Measurements from ENCODE around the gene RGS3.
"Not testable (repeated sequence)": the region's sequence is repeated elsewhere in the genome, so short reads cannot be mapped to it uniquely, and the experiment has no call there.

RGS3 gene

DNA sequence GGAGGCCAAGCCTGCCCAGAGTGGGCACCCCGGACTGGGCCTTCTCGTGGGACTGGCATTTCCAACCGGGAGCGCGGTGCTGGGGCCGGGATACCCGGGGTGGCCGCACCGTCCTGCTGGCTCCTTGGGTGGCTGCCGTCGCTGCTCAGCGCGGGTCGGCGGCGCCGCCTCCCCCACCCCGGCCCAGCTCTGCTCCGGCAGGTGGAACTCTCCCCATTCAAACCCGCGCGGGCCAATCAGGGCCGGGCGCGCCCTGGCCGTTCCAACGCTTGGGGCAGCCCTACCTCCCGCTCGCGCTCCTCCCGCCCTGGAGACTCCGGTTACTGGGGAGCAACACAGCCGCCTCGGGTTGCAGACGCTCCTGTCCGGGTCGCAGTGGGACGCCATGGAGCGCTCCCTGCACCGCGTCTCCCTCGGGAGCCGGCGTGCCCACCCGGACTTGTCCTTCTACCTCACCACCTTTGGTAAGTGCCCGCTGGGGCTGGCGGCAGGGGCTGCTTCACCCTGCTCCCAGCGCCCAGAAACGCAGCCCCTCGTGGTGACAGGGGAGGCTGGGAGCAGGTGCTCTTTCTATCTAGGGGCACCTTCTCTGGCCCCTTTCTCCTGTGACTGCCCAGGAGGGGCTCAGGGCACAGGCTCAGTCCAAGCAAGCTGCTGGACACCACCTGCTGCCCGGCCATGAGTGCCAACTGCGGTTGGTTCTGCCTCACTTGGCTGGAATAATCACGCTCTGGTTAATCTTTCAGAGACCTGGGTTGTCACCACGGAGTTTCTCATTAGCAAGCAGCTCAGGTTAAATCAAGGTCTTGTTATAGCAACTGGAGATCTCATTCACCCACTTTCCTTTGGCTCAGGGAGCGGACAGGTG lies at the start of gene RGS3:
Gene RGS3, plus strand, starts transcription at position 310 of the 868 bp plus-strand sequence. Its CDS starts 76 bp downstream, at position 386.
- DNase-seq = no peak

DNA sequence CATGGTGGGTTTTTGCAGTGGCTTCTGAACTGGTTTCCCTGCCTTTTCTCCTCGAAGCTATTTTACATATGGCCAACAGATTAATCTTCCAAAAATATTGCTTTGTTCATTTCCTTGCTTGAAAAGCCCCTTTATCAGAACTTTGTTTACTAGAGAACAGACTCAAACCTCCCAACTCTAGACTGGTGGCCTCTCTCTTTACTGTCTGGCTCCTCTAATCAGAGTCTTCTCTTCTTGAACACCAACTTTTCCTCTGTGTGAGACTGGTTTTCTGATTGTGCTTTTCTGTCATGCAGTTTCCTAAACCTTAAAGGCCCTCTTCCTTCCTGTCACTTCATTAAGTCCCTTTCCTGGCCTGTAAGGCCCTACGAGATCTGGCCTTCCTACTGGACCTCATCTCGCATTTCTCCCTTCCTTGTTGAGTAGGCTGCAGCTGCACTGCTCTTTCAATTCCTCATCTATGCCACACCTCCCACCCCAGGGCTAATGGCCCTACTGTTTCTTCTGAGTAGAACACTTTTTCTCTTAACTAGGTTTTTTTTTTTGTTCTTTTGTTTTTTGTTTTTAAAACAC lies 47.3 kb upstream of the RGS3 start:
- DNase-seq = no peak

DNA sequence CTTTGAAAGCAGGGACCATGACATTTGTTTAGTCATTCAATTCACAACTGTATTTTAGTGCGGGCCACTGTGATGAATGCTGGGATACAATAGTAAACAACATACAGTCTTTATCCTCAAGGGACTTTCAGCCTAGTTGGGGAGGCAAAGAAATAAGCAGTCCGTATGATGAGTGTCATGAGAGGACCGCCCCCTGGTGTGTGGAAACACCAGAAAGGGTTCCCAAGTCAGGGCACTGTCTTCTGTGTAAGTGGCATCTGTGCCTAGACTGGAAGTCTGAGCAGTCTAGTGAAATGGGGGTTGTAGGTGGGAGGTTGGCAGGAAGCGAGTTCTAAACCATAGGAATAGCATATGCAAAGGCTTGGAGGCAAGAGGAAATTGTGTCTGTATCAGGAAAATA lies 46.2 kb upstream of the RGS3 start:
- DNase-seq = no peak

DNA sequence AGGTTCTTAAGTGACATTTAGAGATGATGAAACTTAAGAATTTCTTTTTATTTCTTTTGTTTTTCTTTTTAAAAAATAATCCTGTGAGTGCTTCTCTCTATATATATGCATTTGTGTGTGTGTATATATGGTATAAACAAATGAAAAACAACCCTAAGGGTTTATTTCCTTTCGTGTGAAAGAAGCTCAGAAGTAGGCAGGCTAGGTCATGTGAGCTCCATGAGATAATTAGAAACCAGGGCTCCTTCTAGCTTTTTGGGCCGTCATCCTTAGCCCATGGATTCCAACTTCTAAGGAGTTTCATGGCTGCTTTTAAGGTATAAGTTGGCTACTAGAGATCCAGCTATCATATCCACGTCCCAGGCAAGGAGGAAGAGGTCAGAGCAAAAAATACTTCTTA lies 41.8 kb upstream of the RGS3 start:
- no peak for DNase-seq

DNA sequence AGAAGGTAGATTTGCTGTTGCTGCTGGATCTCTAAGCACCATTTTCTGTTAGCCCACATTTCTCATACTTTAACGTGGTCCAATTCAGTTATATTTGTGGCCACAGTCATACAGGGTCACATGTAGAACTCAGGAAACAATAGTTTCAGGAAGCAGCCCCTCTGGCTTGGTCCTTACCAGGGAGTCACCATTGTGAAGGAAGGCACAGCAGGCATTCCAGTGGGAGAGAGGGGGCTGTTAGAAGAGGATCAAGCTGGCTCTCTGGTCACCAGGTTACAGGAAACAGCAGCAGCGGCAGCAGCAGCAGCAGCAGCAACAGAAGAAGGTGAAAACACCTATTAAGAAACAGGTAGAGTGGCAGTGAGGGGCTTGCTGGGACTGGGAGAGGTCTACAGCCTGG lies 38.5 kb upstream of the RGS3 start:
- no peak for DNase-seq

DNA sequence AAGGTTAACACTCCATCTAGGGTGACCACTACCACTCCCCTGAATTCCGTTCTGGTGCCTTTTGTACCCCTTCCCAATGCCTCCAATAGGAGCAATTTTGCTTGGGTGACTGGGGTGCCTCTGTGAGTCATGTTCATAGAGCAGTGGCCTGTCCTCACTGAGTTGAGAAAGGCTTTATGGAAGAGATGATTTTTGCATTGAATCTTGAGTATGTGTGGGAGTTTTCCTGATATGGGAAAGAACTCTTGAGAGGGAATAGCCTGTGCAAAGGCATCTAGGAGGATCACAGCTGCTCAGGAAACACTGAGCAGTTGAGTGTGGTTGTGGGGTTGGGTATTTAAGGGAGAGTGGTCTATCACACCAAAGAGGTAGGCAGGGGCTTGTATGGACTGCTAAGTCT lies 36.8 kb upstream of the RGS3 start:
- no peak for DNase-seq

DNA sequence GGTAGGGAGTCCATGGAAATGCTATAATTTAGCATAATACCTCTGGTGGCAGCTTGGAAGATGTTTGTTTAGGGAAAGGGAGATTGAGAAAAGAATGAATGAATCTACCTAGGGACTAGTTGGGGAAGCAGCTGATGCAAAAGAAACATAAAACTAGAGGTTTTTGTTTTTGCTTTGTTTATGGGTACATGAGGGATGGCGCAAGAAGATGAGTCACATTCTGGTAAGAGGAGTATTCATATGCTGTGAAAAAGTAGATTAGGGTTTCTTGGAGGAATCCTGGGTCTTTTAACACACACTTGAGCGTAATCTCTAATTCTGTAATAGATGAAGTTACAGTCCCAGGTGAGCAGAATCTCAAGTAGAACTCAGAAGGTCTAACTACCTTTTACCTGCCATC lies 35.9 kb upstream of the RGS3 start:
- DNase-seq = no peak

DNA sequence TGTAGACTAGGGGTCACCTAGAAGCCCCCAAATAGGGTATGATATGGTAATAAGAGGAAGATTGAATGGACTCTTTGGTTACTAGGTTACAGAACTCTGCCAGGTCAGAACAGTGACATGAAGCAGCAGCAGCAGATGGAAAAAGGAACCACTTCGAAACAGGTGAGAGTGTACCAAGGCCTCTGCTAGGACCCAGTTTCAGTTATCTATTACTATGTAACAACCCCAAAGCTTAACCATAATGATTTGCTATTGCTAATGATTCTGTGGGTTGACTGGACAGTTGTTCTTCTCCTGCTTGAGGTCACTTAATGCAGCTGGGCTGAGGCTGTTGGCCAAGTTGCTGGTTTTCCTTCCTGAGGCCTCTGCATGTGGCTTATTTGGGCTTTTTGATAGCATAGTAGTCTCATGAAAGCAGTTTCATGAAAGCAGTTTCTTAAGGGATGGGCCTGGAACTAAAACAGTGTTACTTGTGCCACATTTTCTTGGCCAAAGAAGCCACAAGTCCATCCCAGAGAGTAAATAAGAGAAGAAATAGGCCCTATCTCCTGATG lies 35.4 kb upstream of the RGS3 start:
- no peak for DNase-seq

DNA sequence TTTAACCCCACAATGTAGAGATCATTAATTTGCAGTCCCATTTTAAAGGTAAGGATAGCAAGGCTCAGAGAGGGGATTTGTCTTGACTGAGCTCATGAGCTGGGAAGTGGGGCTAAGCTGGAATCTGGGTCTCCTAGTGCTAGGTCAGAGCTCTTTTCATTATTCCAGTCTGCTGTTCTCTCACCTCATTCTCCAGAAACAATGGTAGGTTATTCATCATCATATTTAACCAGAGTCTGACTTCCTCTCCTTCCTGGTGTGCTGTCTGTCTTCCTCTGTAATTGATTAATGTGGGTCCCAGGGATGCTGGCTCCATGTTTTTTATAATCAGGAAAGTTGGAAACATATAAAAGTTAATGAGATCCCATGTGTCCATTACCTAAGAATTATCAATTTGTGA lies 32.3 kb upstream of the RGS3 start:
- DNase-seq = no peak

DNA sequence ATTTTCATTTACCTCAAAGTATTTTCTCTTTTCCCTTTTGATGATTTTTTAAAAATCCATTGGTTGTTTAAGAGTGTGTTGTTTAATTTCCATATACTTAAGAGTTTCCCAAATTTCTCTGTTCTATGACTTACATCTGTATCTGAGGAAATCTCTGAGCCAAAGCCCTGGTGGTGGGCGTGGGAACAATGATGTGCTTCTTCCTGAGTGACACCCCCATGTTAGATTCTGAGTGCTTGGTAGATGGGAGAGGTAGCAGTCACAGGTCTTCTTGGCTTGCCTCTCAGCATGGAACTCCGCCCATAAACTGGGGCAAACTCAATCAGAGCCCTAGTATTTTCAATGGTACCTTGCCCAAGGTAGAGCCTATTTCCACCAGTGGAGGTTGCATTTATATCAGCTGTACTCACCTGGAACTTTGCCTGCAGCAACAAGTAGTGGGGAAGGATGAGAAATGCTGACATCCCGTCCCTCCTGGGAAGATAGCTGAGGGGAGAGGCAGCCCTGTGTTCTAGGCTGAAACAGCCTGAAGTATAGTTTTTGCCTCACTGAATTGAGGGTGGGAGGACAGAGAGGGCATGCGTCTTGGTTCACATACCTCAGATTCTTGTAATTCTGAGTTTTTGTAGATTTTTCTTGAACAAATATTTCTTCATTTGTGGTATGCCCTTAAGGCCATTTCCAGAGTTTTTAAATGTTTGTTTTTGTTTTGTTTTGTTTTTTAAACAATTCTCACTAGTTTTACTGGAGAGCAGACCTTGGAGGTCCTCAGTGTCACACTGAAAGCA lies 26.6 kb upstream of the RGS3 start:
- no peak for DNase-seq

DNA sequence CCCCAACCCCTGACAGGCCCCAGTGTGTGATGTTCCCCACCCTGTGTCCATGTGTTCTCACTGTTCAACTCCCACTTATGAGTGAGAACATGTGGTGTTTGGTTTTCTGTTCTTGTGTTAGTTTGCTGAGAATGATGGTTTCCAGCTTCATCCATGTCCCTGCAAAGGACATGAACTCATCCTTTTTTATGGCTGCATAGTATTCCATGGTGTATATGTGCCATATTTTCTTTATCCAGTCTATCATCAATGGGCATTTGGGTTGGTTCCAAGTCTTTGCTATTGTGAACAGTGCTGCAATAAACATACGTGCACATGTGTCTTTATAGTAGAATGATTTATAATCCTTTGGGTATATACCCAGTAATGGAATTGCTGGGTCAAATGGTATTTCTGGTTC lies 25.8 kb upstream of the RGS3 start:
- not testable (repeated sequence) for DNase-seq

DNA sequence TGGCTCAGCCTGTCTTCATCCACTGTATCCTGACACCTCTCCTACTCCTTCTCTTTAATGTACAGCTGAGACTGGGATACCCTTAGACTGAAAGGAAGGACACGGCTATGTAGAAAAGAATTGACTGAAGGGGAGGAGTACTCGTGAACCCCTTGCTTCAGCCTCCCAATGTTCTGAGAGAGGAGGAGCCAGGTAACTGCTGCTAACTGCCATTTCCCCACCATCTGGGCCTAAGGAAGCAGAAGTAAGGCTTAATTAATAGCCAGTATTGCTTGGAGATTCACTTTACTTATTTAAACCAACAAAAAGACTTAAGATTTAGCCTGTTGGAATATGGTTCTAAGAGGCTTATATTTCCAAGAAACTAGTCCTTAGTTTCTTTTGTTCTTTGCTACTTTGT lies 18.8 kb upstream of the RGS3 start:
- no peak for DNase-seq

DNA sequence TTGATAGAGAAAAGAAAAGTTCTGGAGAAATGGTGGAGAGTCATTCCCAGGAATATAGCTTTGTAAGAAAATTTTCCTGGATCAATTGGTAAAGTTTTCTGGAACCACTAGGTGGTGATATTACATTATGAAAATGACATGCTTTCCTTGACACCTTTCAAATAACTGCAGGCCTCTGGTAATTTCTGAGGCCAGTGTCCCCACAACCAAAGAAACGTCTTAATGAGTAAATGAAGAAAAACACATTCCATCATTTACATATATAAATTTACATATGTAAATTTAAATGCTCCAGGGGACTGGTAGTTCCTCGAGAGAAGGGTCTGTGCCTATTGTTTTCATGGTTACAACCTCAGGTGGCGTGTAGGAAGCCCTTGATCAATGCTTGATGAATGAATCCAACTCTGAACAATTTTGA lies 17.2 kb upstream of the RGS3 start:
- peak; percentile 1 for DNase-seq

DNA sequence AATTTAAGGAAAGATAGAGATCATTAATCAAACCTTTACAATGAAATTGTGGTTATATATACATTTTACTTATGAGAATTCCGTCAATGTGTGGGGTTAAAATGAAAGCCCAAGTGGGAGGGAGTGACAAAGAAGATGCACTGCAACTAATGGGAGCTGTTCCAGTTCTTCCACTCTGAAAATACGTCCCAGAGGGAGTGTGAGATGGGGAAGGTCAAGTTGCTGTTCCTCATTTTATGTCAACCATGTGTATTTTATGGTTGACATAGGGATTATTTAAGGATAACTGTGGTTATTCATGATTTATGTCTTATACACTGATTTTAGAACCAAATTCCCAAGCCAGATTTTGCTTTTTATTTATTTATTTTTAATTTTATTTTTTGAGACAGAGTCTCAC lies 14.2 kb upstream of the RGS3 start:
- no peak for DNase-seq

DNA sequence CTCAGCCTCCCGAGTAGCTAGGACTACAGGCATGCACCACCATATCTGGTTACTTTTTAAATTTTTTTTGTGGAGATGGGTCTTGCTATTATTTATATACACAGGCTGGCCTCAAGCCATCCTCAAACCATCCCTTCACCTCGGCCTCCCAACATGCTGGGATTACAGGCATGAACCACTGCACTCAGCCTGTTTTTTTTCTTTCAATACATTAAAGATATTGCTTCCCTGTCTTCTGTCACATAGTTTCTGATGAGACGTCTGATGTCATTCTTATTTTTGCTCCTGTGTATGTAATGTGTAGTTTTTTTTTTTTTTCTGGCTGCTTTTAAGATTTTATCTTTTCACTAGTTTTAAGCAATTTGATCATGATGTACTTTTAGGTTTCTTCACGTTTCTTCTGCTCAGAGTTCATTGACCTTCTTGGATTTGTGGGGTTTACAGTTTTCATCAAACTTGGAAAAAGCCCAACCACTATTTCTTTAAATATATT lies 11.4 kb upstream of the RGS3 start:
- no peak for DNase-seq

DNA sequence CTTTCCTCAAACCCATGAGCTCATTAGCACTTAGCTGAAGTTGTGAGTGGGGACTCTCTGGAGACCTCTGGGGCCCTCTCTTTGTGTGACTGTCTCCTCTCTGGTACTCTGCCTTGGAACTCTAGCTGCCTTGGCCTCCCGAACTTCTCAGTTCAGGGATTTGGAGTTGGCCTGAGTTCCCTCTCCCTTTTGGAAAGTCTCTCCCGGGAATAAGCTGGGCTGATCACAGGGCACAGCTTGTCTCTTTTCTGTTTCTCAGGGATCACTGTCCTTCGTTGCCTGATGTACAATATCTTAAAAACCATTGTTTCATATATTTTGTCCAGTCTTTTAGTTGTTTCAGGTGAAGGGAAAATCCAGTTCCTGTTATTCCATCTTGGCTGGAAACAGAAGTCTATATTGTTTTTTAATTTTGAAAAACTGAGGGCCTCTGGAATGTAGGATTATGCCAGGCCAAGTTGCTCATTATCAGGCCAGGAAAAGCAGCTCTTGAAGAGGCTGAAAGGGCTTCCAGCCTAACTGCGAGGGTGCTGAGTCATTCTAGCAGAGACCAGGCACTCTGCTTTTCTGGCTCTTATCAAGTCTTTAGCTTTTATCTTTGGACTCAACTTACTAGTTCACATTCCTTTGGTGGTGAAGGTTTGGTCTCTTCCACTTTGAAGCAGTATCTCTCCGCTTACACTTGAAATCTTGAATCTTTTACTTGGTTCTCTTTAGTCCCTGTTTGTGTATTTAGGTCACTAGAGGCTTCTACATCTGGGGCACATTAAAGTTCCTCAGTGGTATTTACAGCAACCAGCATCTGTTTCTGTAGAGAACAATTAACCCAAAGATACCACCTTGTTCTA lies 8.4 kb upstream of the RGS3 start:
- peak; percentile 83 for DNase-seq

DNA sequence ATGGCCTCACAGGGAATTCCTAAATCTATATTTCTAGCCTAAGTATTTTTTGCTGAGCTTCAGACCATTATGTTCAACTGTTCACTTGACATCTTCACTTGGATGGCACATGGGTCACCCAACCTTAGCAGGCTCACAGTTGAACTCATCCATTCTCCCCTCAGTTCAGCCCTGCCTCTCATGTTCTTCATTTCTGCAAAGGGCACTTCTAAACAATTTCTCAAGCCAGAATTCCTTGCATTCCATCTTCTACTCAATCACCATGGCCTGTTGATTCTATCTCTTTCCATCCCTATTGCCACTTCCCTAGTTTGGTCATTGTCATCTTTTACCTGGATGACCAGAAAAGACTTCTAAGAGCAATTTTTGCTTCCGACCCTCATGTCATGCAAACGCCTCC lies 7.3 kb upstream of the RGS3 start:
- DNase-seq = no peak

DNA sequence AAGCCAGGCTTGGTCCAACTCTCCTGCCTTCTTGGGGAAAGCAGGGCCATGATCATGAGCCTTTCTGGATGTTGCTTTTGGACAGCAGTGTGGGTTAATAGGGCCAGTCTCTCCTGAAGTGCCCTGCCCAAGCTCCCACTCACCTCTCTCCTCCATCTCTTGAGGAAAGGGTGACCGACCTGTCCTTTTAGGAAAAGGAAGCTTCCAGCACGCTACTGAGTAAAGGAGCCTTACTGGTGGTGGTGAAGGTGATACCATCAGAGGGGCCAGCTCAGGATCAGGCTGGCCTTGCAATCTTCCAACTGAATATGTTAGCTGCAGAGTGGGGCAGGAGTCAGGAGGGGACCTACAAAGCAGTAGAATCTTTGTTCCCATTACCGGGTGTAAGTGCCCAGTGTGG lies 2.2 kb upstream of the RGS3 start:
- DNase-seq = no peak

DNA sequence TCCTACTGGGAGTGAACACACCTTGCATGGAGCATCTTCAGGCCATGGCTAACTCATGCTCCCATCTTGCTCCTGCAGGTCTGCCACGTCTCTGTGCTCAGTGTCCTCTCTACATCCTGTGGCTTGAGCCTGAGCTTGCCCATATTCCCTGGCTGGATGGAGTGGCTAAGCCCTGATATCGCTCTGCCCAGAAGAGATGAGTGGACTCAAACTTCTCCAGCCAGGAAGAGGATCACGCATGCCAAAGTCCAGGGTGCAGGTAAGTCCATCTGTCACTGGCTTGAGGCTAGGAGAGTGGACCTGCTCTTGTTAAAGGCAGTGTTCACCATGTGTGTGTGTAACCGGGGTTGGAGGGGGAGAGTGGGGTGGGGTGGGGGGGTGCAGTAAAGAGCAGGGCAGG lies 1.6 kb upstream of the RGS3 start:
- no peak for DNase-seq

DNA sequence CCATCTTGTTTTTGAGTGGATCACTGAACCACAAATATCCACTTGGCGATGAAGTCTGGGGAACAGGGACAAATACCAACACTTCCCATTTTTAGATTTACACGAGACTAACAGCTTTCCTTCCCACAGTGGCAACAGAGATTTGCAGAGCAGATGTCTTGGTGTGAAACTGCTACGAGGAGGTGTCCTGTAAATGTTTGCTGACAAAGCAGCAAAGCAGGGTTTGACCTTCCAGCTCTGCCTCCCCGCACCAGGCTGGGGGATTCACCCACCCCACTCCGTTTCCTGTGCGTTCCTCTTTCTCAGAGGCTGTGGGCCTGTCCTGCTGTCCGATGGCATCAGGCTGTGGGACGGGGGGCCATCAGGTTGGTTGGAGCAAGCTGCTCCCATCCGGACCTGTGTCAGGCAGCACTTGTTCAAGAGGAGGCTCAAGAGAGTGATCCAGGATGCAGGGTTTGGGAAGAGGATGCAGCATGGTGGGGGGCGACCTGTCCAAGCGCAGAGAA lies 693 bp upstream of the RGS3 start:
- no peak for DNase-seq

DNA sequence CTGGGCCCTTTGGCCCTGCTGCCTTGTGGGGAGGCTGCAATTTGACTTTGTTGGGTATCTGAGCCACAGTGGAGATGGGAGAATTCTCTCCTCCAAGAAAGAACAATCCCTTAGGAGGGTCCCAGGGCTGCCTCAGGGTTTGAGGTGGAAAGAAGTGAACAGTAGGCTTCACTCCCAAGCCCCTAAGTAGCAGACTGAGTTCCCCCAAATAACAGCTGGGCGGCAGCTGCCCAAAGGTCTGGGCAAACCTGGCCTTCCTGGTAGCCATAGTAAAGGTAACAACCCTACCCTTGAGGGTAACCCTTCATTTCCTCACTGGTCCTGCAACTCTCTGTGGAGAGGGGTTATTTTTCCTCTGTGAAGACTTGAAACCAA lies 746 bp downstream of the RGS3 start:
- no peak for DNase-seq

DNA sequence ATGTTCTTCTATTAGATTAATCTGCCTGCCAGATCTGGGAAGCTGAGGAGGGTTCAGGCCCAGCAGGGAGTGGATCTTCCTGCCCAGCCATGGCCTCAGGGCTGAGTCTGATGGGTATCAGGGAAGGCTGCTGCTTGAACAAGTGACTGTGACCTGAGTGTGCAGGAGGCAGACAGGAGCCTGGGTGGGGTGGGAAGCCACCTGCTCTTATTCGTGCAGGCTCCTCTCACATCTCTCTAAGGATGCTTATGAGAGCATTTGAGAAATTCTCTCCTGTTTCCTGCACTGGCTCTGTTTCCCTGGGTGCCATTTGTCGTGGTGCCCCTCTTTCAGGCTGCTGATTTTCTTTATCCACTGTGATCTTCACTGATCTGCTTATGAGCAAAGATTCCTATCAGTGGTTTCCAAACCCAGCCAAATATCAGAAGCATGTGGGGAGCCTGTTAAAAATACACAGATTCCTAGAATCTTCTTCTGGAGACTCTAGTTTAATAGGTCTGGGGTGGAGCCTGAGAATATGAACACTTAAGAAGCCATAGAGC lies 2.1 kb downstream of the RGS3 start:
- no peak for DNase-seq
